ENCODE results near the gene CREG2.

DNA sequence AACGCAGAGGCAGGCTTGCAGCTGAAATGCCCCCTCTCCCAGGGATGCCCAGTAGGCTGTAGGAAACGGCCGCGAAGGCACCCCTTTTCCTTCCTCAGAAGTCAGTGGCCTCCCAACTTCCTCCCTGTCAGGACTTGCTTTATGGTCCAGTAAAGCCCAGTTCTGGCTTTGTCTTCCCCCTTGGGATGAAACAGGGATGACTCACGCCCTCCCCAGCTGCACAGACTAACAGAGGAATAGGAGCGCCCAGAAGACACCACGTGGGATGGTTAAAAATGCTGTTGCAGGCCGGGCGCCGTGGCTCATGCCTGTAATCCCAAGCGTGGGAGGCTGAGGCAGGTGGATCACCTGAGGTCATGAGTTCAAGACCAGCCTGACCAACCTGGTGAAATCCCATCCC lies 6.9 kb downstream of the CREG2 start:
- TF ChIP-seq POLR2AphosphoS5 (IDR thresholded peaks at IDR 0.05) (no peak), CTCF (IDR thresholded peaks at IDR 0.05) (no peak)
